Heart left ventricle (tissue), 13 donors: ENCODE results near the gene STT3B.

ENCODE experiments used
- POLR2A ChIP-seq, 2 donors: fragments of 450-650 bp; IDR thresholded peaks; one replicate each; pipeline ENCODE4 v1.6.1; 2017; ENCODE audit warnings: antibody characterized with exemption in 2 of 2, mild to moderate bottlenecking in 2 of 2, moderate library complexity in 2 of 2
- TF ChIP-seq, protein P1 (sequence below), 12 donors: fragments of 200-600 bp; sonication (generic) in 4 of 12; IDR thresholded peaks; one replicate each; pipeline versions ENCODE4 v1.5.0 to v1.8.0; 2018 to 2022; ENCODE audit warnings: antibody characterized with exemption in 12 of 12, mild to moderate bottlenecking in 5 of 12
- donor health status: ischemic (EF 13 %, LVEDD 7.1; RV severe dilation, severe dysfunction).
- donor health status: DM: no; HTN: yes; CAD: no.
- donor health status: DM: no; HTN: no; CAD: no.
- donor health status: ischemic (EF 25% LVEDD 6.9; RV normal size, moderate dysfunction).
- donor health status: ischemic (EF 25% LVEDD 5.7; RV mildly dilated, moderate dysfunction).
- donor health status: ischemic (EF 35%, LVEDD 5.7; RV mildly dilated, moderate dysfunction).
- donor health status: nonischemic (EF 11% LVEDD 7.7; RV severe dilation, severe dysfunction).
- donor health status: DM: yes; HTN: yes; CAD: no.
- donor health status: PGD.
- donor health status: ischemic (EF 29% LVEDD 5.4; RV normal size, mild dysfunction).
- donor health status: nonischemic (EF 23%, LVEDD 6.1; RV moderate dilation, normal function).

DNA sequence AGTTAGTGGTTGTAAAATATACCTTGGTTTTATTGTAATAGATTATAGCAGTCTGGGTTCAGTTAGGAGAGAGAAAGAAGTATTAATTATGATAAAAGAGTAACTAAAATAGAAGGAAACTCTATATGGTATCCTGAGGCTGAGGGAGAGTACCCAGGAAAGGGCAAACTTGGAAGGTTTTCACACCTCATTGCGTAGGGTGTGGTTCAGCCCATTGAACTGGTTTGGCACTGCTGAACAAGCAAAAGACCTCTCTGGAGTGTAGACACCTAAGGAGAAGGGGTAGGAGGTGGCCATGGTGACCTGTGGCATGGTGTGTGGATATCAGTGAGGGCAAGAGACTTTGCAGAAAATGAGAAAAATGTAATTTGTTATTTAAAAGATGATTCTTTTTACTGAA, 63.5 kb downstream of the STT3B start:
- TF ChIP-seq, protein P1, sequence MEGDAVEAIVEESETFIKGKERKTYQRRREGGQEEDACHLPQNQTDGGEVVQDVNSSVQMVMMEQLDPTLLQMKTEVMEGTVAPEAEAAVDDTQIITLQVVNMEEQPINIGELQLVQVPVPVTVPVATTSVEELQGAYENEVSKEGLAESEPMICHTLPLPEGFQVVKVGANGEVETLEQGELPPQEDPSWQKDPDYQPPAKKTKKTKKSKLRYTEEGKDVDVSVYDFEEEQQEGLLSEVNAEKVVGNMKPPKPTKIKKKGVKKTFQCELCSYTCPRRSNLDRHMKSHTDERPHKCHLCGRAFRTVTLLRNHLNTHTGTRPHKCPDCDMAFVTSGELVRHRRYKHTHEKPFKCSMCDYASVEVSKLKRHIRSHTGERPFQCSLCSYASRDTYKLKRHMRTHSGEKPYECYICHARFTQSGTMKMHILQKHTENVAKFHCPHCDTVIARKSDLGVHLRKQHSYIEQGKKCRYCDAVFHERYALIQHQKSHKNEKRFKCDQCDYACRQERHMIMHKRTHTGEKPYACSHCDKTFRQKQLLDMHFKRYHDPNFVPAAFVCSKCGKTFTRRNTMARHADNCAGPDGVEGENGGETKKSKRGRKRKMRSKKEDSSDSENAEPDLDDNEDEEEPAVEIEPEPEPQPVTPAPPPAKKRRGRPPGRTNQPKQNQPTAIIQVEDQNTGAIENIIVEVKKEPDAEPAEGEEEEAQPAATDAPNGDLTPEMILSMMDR (IDR thresholded peaks at IDR 0.05) = no peak
- TF ChIP-seq POLR2A (IDR thresholded peaks at IDR 0.05) = no peak
